GM18517 (cell line): ENCODE data around the gene SCFD1.
"Not testable (repeated sequence)": the region's sequence is repeated elsewhere in the genome, so short reads cannot be mapped to it uniquely, and the experiment has no call there.

ENCODE experiments used
- ATAC-seq: cut with Tn5 transposase; IDR thresholded peaks from one replicate; pipeline ENCODE4 v1.9.1; 2021; ENCODE audit warnings: mild to moderate bottlenecking, moderate library complexity; ENCODE audit not compliant: unreplicated experiment

The SCFD1 gene

GRCh38 chr14:30669594-30669993 is 47.5 kb downstream of the SCFD1 start:
- no peak for ATAC-seq

- ATAC-seq: no peak
Measured at GRCh38 chr14:30673071-30673470, 51.0 kb downstream of the SCFD1 start.

- no peak for ATAC-seq
Measured at GRCh38 chr14:30678926-30679431, 56.9 kb downstream of the SCFD1 start.

GRCh38 chr14:30680036-30680435 is 57.9 kb downstream of the SCFD1 start:
- no peak for ATAC-seq

- not testable (repeated sequence) for ATAC-seq
Measured at GRCh38 chr14:30680776-30681175, 58.7 kb downstream of the SCFD1 start.

- no peak for ATAC-seq
Measured at GRCh38 chr14:30681752-30682355, 59.7 kb downstream of the SCFD1 start.

- ATAC-seq: not testable (repeated sequence)
Measured at GRCh38 chr14:30690487-30691355, 68.6 kb downstream of the SCFD1 start.

GRCh38 chr14:30691751-30692398 is 69.8 kb downstream of the SCFD1 start:
- ATAC-seq: no peak

- no peak for ATAC-seq
Measured at GRCh38 chr14:30692669-30693068, 70.5 kb downstream of the SCFD1 start.

GRCh38 chr14:30698463-30698862 is 76.3 kb downstream of the SCFD1 start:
- no peak for ATAC-seq

- ATAC-seq: no peak
Measured at GRCh38 chr14:30706704-30707103, 84.6 kb downstream of the SCFD1 start.

GRCh38 chr14:30708157-30708556 is 86.0 kb downstream of the SCFD1 start:
- no peak for ATAC-seq

GRCh38 chr14:30709201-30709600 is 87.1 kb downstream of the SCFD1 start:
- ATAC-seq: no peak

GRCh38 chr14:30710876-30711275 is 88.8 kb downstream of the SCFD1 start:
- no peak for ATAC-seq

GRCh38 chr14:30719137-30719536 is 97.0 kb downstream of the SCFD1 start:
- ATAC-seq: no peak

- no peak for ATAC-seq
Measured at GRCh38 chr14:30725763-30726162, 103.6 kb downstream of the SCFD1 start.

GRCh38 chr14:30728471-30728870 is 106.4 kb downstream of the SCFD1 start:
- ATAC-seq: no peak

GRCh38 chr14:30737916-30738315 is 115.8 kb downstream of the SCFD1 start:
- no peak for ATAC-seq

- ATAC-seq: no peak
Measured at GRCh38 chr14:30738978-30739377, 116.9 kb downstream of the SCFD1 start.

- ATAC-seq: no peak
Measured at GRCh38 chr14:30748343-30748742, 126.2 kb downstream of the SCFD1 start.

GRCh38 chr14:30751646-30752416 is 129.7 kb downstream of the SCFD1 start:
- no peak for ATAC-seq
